Right renal cortex interstitium (tissue), 3 donors: Measurements from ENCODE around the gene PPP2R5C. TPM values are rescaled to one million over a fixed set of nuclear protein-coding genes. Genes with fewer than 3 reads are reported as not detected.

Experiments used
- DNase-seq, 3 donors: peaks; one replicate each; pipeline ENCODE4 v3.0.0-alpha.2; 2013; ENCODE audit warnings: low read depth in 3 of 3, low spot score in 2 of 3
- polyA plus RNA-seq, 3 donors: library from polyadenylated mRNA; unstranded; fragments of 120-200 nt; gene quantifications; one replicate each; pipeline ENCODE4 v1.2.1, GENCODE V29; 2013; ENCODE audit not compliant: insufficient read length in 3 of 3

PPP2R5C gene
- polyA plus RNA-seq, 3 donors = 105 to 114 (median 106) TPM

DNA sequence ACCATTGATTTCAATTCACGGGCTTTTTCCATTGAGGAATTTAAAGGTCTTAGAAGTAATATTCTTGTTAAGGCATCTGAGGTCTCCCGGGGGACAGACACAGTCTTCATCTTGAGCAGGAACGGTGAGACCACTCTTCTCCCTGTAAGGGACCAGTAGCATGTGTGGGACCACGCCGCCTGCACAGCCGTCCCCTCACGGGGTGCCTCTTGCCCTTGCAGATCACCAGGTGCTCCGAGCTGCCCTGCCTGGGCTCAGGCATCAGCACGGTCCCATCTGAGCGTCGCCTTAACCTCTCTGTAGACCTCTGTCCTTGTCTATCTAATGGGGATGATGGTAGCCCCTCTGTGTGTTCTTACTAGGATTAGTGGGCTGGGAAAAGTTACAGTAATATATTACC, 74.1 kb downstream of the PPP2R5C start:
- no peak for DNase-seq

GRCh38 chr14:101836135-101836534, 74.6 kb downstream of the PPP2R5C start:
- DNase-seq = no peak

DNA sequence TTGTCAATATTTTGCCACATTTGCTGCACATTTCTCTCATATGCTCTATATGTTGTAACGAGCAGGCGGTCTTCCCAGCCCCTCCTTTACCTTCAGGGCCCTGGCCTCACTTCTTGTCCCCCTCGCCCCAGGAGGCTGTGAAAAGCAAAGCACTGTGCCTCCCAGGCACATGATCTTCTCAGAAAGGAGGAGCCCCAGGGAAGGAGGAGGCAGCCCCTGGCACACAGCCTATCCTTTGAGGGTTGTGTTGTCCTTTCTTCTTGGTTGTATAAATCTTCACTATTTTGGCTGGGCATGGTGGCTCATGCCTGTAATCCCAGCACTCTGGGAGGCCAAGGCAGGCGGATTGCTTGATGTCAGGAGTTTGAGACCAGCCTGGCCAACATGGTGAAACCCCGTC, 77.0 kb downstream of the PPP2R5C start:
- DNase-seq = no peak

- no peak for DNase-seq
These were observed 77.7 kb downstream of the PPP2R5C start for GRCh38 chr14:101839236-101839635.

- no peak for DNase-seq
These were observed 78.2 kb downstream of the PPP2R5C start for GRCh38 chr14:101839661-101840060.

- no peak for DNase-seq
These were observed 79.3 kb downstream of the PPP2R5C start for GRCh38 chr14:101840649-101841369.

- no peak for DNase-seq
These were observed 81.5 kb downstream of the PPP2R5C start for GRCh38 chr14:101843038-101843437.

GRCh38 chr14:101843665-101844064, 82.2 kb downstream of the PPP2R5C start:
- no peak for DNase-seq

DNA sequence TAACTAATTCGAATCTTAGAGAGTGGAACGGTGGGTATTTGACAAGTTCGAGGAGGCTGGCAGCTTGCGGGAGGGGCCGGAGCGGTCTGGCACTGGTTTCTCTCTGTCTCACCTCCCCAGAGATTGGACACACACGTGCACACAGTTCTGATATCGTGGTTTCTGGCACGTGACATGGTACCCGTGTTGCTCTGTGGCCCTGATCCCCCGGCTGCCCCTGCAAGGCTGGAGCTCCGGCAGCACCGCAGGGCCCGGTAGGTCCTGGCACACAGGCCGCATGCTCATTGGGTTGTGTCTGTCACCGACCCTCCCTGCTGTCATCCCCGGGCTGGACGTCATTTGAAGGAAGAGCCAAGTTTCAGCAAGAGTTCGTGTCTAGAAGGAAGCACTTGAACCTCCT, 82.7 kb downstream of the PPP2R5C start:
- no peak for DNase-seq

DNA sequence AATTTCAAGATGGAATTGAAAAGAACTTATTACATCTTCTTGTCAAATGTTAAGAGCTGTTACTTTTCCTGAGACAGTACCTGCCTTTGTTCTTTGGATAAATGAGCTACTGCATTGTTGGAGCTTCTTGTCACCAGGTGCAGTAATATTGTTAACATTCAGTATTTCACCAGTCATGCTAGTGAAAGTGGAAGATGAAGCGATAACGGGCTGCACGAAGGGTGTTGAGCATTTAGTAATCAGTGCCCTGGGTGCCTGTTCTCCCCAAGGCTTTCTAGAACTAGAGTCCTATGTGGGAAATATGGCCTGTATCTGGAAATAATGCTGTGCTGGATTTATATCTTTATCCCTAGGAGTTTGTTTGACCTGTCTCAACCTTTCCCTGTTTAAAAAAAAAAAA, 83.2 kb downstream of the PPP2R5C start:
- no peak for DNase-seq

DNA sequence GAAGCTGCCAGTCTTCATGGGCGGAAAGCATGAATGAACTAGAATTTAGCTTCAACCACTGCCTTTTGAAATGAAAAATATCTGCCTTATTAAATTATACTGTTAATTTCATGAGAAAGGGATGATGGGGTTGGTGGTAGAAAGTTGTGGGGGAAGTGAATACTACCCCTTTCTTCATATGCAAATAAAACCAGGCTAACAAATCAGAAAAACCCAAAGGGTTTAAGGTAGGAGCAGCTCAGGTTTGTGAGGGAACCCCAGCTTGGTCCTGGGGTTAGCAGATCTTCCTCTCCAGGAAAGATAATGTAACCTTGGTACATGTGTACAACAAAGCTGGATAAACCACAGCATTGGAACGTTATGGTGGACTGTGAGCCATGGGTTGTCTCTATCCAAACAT, 84.0 kb downstream of the PPP2R5C start:
- no peak for DNase-seq

DNA sequence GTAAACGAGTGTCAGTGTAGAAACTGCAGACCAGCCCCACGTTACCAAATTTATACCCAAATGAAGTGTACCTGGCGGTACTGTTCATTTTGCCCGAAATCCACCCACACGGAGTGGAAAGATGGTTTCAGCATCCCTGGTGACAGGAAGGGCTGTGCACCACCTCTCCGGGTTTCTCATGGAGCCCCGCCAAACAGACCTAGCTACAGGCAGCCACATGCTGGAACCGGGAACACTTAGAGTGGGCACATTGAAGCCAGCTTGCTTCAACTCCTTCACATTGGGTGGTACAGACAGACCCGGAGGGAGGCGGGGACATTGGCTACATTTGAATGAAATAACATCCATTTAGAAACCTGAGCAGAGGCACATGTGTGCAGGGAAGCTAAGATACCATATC, 84.4 kb downstream of the PPP2R5C start:
- no peak for DNase-seq

DNA sequence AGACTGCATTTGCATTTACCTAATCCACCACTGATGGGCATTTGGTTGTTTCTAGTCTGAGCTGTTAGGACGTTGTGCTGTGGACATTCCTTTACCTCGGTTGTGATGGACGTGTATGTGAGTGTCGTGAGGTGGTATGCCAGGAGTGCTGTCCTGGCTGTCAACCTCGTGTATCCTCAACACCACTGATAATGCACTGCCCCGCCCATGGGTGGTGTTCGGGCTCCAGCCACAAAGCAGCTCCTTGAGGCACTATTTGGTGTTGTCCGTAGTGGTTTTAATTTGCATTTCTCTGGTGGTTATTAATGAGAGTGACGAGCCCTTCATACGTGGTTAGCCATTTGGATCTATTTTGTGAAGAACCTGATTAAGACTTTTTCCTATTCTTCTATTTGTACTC, 87.6 kb downstream of the PPP2R5C start:
- no peak for DNase-seq

- DNase-seq = no peak
These were observed 88.1 kb downstream of the PPP2R5C start for GRCh38 chr14:101849640-101850039.

DNA sequence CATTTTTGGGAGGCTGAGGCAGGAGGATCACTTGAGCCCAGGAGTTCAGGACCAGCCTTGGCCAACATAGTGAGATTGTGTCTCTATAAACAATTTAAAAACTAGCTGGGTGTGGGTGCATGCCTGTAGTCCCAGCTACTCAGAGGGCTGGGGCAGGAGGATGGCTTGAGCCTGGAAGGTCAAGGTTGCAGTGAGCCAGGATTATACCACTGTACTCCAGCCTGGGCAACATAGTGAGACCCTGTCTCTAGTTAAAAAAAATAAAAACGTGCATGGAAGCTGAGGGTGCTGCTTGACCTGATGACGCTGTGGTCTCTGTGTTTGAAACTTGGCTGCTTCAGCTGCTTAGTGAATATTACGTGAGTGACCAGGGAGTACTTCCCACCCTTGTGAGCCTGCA, 89.7 kb downstream of the PPP2R5C start:
- DNase-seq = no peak

DNA sequence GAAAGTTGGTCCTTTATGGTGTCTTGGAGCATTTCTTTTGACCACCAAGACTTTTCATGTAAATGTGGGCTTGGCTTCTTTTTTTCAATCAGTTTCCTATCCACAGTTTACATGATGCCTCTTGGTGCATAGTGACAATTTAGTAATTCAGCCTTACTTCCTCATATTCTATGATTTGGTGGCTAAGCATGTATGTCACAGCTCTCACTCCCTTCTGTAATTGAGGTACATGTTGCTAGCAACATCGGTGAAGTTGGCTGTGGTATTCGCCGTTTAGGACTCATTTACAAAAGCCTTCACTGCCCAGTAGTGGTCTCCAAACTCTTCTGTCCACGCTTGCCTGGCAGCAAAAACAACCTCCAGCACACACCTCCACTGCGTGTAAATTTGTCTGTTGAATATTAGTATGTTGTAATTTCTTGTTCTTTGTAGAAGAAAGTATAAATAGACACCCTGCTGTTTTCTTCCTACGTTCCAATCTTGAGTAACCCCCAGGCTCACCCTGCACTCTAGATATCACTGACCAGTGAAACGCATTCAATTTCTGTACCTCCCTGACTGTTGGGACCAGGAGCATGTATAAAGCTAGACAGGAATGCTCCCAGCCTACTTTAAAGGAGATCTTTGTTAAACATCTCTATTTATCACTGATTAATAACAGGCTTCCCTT, 90.4 kb downstream of the PPP2R5C start:
- no peak for DNase-seq

GRCh38 chr14:101852785-101853184, 91.3 kb downstream of the PPP2R5C start:
- no peak for DNase-seq

GRCh38 chr14:101853455-101854018, 92.0 kb downstream of the PPP2R5C start:
- no peak for DNase-seq

DNA sequence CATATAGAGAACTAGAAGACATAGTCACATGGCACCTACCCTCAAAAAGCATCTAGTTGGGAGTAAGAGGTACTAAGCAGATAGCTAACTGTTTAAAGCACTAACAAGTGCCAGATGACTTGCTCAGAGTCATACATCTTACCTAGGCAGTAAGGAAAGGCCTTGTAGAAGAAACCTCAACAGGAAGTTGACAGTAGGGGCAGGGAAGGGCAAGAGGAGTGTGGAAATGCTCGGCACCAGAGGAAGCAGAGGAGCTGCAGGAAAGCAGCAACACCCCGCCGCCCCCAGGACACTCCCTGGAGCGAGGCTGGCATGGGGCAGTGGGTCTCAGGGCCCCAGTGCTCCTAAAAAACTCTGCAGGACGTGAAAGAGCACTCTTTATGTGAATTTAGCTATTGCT, 92.9 kb downstream of the PPP2R5C start:
- DNase-seq = no peak

GRCh38 chr14:101855958-101856357, 94.4 kb downstream of the PPP2R5C start:
- DNase-seq = no peak

GRCh38 chr14:101856536-101856935, 95.0 kb downstream of the PPP2R5C start:
- DNase-seq = no peak

DNA sequence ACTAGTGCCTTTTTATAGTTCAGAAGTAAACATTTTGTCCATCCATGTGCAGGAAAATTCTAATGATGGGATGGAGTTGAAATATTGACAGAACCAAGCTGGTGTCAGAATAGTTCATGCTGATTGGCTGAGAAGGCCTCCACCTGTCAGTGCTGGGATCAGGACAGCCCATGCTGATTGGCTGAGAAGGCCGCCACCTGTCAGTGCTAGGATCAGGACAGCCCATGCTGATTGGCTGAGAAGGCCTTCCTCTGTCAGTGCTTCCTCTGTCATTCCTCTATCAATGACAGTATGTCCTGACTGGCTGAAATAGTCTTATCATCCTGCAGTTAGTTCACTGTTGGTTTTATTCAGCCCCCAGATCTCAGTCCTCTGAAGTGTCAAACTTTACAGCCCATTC, 95.7 kb downstream of the PPP2R5C start:
- DNase-seq = no peak
